Bronchial epithelial cell (primary cell): ENCODE measurements around the gene ODAD4. TPM values are rescaled to one million over a fixed set of nuclear protein-coding genes. Genes with fewer than 3 reads are reported as not detected.

Experiments
- DNase-seq: peaks from one replicate; pipeline ENCODE4 v3.0.0-alpha.2; 2010; ENCODE audit warnings: low read depth
- FAIRE-seq: peaks from 2 replicates; lab custom pipeline; 2011; peaks lifted over from hg19 to GRCh38; lab: Jason Lieb, UNC
- H3K27me3 ChIP-seq: 2 replicates; pipeline ENCODE4 v1.5.1; 2011; ENCODE audit warnings: low read length; ENCODE audit not compliant: control insufficient read depth, insufficient read depth
- H3K36me3 ChIP-seq: 2 replicates; pipeline ENCODE4 v1.5.1; 2011; ENCODE audit warnings: low read length; ENCODE audit not compliant: control insufficient read depth, insufficient read depth
- H3K4me3 ChIP-seq: 2 replicates; pipeline ENCODE4 v1.5.1; 2011; ENCODE audit warnings: mild to moderate bottlenecking, low read depth, low read length, control low read depth
- total RNA-seq: library from RNA; depleted of rRNA; stranded (reverse); fragments of >200 nt; gene quantifications from 2 replicates; pipeline ENCODE4 v1.2.1, GENCODE V29; 2014
- TF ChIP-seq, protein P1 (sequence below): IDR thresholded peaks from 2 replicates; pipeline ENCODE4 v1.5.1; 2011; ENCODE audit warnings: mild to moderate bottlenecking, moderate library complexity, low read length, control low read depth, inconsistent platforms; ENCODE audit not compliant: insufficient read depth, severe bottlenecking

ODAD4 gene
- total RNA-seq, 1 donor from 2014 or later: 0.26 TPM

DNA sequence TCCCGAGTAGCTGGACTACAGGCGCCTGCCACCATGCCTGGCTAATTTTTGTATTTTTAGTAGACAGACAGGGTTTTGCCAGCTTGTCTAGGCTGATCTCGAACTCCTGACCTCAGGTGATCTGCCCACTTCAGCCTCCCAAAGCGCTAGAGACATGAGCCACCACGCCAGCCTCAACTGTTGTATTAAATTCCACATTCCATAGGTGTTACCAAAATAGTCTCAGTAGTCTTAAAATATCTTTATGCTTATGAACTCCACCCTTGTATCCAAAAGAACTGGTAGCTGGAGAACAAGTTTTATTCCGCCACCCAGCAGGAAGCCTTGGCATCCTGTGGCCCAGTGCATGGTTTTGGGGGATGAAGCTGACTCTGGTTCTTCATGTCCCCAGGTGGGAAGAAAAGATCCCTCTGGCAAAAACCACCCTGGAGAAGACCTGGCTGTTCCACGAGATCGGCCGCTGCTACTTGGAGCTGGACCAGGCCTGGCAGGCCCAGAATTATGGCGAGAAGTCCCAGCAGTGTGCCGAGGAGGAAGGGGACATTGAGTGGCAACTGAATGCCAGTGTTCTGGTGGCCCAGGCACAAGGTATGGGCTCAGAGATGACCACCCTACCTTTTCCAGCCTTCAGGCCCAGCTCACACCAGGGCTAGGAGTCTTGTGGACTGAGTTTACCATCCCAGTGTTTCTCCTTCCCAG is 18.5 kb downstream of the ODAD4 start:
- Histone ChIP-seq H3K4me3 (no peak overlapping the region), H3K27me3 (no peaks in the 10 kb centered on the region), H3K36me3 (no peaks in the 10 kb centered on the region)
- TF ChIP-seq, protein P1, sequence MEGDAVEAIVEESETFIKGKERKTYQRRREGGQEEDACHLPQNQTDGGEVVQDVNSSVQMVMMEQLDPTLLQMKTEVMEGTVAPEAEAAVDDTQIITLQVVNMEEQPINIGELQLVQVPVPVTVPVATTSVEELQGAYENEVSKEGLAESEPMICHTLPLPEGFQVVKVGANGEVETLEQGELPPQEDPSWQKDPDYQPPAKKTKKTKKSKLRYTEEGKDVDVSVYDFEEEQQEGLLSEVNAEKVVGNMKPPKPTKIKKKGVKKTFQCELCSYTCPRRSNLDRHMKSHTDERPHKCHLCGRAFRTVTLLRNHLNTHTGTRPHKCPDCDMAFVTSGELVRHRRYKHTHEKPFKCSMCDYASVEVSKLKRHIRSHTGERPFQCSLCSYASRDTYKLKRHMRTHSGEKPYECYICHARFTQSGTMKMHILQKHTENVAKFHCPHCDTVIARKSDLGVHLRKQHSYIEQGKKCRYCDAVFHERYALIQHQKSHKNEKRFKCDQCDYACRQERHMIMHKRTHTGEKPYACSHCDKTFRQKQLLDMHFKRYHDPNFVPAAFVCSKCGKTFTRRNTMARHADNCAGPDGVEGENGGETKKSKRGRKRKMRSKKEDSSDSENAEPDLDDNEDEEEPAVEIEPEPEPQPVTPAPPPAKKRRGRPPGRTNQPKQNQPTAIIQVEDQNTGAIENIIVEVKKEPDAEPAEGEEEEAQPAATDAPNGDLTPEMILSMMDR: no peak
- DNase-seq (no peak), FAIRE-seq (no peak)

GRCh38 chr17:41956522-41956921 is 26.1 kb downstream of the ODAD4 start:
- FAIRE-seq (no peak), DNase-seq (no peak)
- no peak overlapping the region for H3K4me3 ChIP-seq
- no peaks in the 10 kb centered on the region for H3K36me3 ChIP-seq
- TF ChIP-seq, protein P1: no peak
- no peaks in the 10 kb centered on the region for H3K27me3 ChIP-seq

DNA sequence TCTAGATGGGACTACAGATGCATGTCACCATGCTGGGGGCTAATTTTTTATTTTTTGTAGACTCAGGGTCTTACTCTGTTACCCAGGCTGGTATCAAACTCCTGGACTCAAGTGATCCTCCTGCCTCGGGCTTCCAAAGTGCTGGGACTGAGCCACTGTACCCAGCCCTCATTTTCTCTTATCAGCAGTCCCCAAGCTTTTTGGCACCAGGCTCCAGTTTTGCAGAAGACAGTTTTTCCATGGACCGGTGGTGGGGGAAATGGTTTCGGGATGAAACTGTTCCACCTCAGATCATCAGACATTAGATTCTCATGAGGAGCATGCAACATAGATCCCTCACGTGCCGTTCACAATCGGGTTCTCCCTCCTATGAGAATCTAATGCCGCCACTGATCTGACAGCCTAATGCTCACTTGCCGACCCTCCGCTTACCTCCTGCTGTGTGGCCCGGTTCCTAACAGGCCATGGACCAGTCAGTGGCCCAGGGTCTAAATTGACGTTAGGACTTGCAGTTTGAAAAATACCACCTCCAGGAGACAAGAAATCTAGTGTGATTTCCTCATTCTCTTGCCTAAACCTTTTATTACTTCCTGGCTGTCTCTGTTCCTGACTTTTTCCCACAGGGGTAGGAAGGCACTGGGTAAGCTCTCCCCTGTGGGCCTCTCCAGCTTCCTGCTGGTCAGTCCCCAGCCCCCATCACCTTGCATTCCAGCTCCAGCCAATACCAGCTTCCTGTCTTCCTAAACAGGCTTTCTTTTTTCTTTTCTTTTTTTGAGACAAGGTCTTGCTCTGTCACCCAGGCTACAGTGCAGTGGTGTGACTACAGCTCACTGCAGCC is 26.8 kb downstream of the ODAD4 start:
- TF ChIP-seq, protein P1: no peak
- no peak for FAIRE-seq
- Histone ChIP-seq H3K27me3 (no peaks in the 10 kb centered on the region), H3K4me3 (no peak overlapping the region), H3K36me3 (no peaks in the 10 kb centered on the region)
- no peak for DNase-seq

GRCh38 chr17:41957869-41958439 is 27.5 kb downstream of the ODAD4 start:
- no peak for DNase-seq
- no peaks in the 10 kb centered on the region for H3K27me3 ChIP-seq
- FAIRE-seq: no peak
- no peaks in the 10 kb centered on the region for H3K36me3 ChIP-seq
- TF ChIP-seq, protein P1: no peak
- no peak overlapping the region for H3K4me3 ChIP-seq

DNA sequence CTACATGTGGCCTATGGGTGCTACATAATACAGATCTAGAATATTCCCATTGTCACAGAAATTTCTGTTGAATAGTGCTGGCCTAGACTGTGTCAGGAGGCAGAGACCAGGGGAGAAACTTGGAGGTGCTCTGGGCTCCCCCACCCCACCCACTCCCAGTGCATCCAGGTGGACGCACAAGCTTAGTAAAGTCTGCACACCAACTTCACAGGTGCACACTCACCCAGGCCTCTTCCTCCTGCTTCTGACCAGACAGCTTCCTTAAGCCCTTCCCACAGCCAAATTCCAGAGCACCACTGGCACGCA is 28.6 kb downstream of the ODAD4 start:
- Histone ChIP-seq H3K36me3 (no peaks in the 10 kb centered on the region), H3K4me3 (no peak overlapping the region), H3K27me3 (no peaks in the 10 kb centered on the region)
- DNase-seq (no peak), FAIRE-seq (no peak)
- TF ChIP-seq, protein P1: no peak
